Duodenal mucosa (tissue), 2 donors: ENCODE measurements around the gene FBXO27.

Source experiments
- H3K27ac ChIP-seq: one replicate; pipeline ENCODE4 v1.7.0; 2013; ENCODE audit warnings: low read depth, low read length
- H3K27me3 ChIP-seq, 2 donors: one replicate each; pipeline ENCODE4 v1.7.0; 2013; ENCODE audit warnings: low read length in 2 of 2, control low read depth in 1 of 2; ENCODE audit not compliant: insufficient read depth in 2 of 2, control insufficient read depth in 1 of 2
- H3K36me3 ChIP-seq, 2 donors: one replicate each; pipeline ENCODE4 v1.7.0; 2013; ENCODE audit warnings: low read length in 2 of 2, control low read depth in 1 of 2; ENCODE audit not compliant: insufficient read depth in 2 of 2, control insufficient read depth in 1 of 2
- H3K4me1 ChIP-seq, 2 donors: one replicate each; pipeline ENCODE4 v1.7.0; 2013; ENCODE audit warnings: low read length in 2 of 2, control low read depth in 1 of 2; ENCODE audit not compliant: insufficient read depth in 2 of 2, control insufficient read depth in 1 of 2
- H3K4me3 ChIP-seq, 2 donors: one replicate each; pipeline ENCODE4 v1.7.0; 2013; ENCODE audit warnings: low read length in 2 of 2, low read depth in 1 of 2
- H3K9ac ChIP-seq, 2 donors: one replicate each; pipeline ENCODE4 v1.7.0; 2013; ENCODE audit warnings: low read length in 2 of 2, low read depth in 1 of 2
- H3K9me3 ChIP-seq, 2 donors: one replicate each; pipeline ENCODE4 v1.7.0; 2013; ENCODE audit warnings: low read length in 2 of 2, control low read depth in 1 of 2; ENCODE audit not compliant: control insufficient read depth in 1 of 2

FBXO27 gene

DNA sequence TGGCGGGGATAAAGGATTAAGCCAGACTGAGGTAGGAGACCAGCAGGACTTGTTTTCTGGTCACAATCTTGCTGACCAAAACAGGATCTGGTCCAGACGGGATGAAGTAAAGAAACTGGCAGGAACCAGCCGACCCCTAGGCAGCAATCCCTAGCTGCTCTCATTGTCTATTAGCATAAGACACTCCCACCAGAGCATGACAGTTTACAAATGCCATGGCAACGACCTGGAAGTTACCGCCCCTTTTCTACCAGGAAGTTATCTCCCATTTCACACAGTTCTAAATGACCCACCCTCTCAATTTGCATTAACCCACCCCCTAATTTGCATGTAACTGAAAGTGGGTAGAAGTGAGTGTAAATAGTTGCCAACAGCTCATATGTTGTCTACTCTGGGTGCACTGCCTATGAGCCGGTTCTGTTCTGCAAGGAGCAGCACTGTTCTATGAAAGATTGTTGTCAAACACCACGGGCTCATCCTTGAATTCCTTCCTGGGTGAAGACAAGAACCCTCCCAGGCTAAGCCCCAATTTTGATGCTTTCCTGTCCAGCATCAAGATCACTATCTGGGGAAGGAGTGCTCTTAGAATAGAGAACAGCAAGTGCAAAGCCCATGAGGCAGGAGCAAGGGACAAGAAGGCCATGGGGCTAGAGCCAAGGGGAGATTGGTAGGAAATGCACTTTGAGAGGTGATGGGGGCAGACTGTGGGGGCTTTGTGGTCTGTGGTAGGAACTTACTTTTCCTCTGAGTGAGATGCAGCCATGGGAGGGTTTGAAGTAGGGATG, 13.9 kb upstream of the FBXO27 start:
- Histone ChIP-seq H3K9me3 (no peaks in the 10 kb centered on the region), H3K27ac (no peak overlapping the region), H3K4me3 (no peak overlapping the region), H3K27me3 (no peaks in the 10 kb centered on the region), H3K9ac (peak overlapping the region in 1 of 2 donors; percentile 22), H3K4me1 (peaks cover 9 to 13% of the 10 kb centered on the region in 2 donors), H3K36me3 (no peaks in the 10 kb centered on the region)

- Histone ChIP-seq H3K4me3 (no peak overlapping the region), H3K27me3 (no peaks in the 10 kb centered on the region), H3K27ac (no peak overlapping the region), H3K36me3 (no peaks in the 10 kb centered on the region), H3K9ac (no peak overlapping the region), H3K9me3 (no peaks in the 10 kb centered on the region), H3K4me1 (peaks cover 9 to 13% of the 10 kb centered on the region in 2 donors)
Observed at GRCh38 chr19:39045506-39045905, 13.2 kb upstream of the FBXO27 start.

GRCh38 chr19:39038098-39038497, 5.7 kb upstream of the FBXO27 start:
- Histone ChIP-seq H3K9me3 (no peaks in the 10 kb centered on the region), H3K27me3 (no peaks in the 10 kb centered on the region), H3K36me3 (no peaks in the 10 kb centered on the region), H3K4me3 (no peak overlapping the region), H3K4me1 (no peaks in the 10 kb centered on the region), H3K27ac (no peak overlapping the region), H3K9ac (no peak overlapping the region)

GRCh38 chr19:39037194-39037593, 4.8 kb upstream of the FBXO27 start:
- Histone ChIP-seq H3K9ac (no peak overlapping the region), H3K27me3 (no peaks in the 10 kb centered on the region), H3K36me3 (no peaks in the 10 kb centered on the region), H3K9me3 (no peaks in the 10 kb centered on the region), H3K27ac (no peak overlapping the region), H3K4me3 (no peak overlapping the region), H3K4me1 (no peaks in the 10 kb centered on the region)

DNA sequence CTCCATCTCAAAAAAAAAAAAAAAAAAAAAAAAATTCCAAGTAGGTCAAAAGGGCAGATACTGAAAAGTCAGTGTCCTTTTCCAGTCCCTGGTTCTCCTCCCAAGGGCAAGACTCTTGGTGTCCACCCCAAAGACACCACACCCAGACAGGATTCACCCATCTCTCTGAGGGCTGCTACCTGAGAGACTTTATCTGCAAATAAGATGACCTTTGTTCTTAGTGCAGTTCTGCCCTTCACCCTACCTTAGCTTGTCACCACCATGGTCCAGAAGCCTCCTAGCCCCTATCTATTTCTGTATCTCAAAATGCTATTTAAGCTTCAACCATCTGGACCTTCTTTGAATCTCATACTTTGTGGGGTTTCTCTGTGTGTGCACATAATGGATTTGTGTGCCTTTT, 4.2 kb upstream of the FBXO27 start:
- peaks cover 0 to 3% of the 10 kb centered on the region in 2 donors for H3K27me3 ChIP-seq
- H3K9me3 ChIP-seq: no peaks in the 10 kb centered on the region
- no peak overlapping the region for H3K4me3 ChIP-seq
- no peak overlapping the region for H3K27ac ChIP-seq
- H3K9ac ChIP-seq: no peak overlapping the region
- H3K4me1 ChIP-seq: no peaks in the 10 kb centered on the region
- no peaks in the 10 kb centered on the region for H3K36me3 ChIP-seq

- peak overlapping the region; percentile 42 for H3K27ac ChIP-seq
- peaks cover 0 to 3% of the 10 kb centered on the region in 2 donors for H3K27me3 ChIP-seq
- peak overlapping the region; percentile 25 to 47 for H3K9ac ChIP-seq
- peak overlapping the region; percentile 72 to 73 for H3K4me3 ChIP-seq
- no peaks in the 10 kb centered on the region for H3K9me3 ChIP-seq
- H3K36me3 ChIP-seq: no peaks in the 10 kb centered on the region
- peaks cover 5% of the 10 kb centered on the region in 2 donors for H3K4me1 ChIP-seq
Observed at GRCh38 chr19:39031368-39032062, 834 bp downstream of the FBXO27 start.

- Histone ChIP-seq H3K9me3 (no peaks in the 10 kb centered on the region), H3K27ac (no peak overlapping the region), H3K9ac (peak overlapping the region in 1 of 2 donors; percentile 60), H3K36me3 (no peaks in the 10 kb centered on the region), H3K27me3 (peaks cover 0 to 3% of the 10 kb centered on the region in 2 donors), H3K4me1 (peaks cover 5% of the 10 kb centered on the region in 2 donors), H3K4me3 (peak overlapping the region; percentile 62 to 72)
Observed at GRCh38 chr19:39030854-39031367, 1.4 kb downstream of the FBXO27 start.

- Histone ChIP-seq H3K9ac (no peak overlapping the region), H3K27me3 (no peaks in the 10 kb centered on the region), H3K9me3 (no peaks in the 10 kb centered on the region), H3K36me3 (no peaks in the 10 kb centered on the region), H3K27ac (no peak overlapping the region), H3K4me3 (no peak overlapping the region), H3K4me1 (no peaks in the 10 kb centered on the region)
Observed at GRCh38 chr19:39024875-39025641, 7.3 kb downstream of the FBXO27 start.

- Histone ChIP-seq H3K27ac (no peak overlapping the region), H3K9me3 (no peaks in the 10 kb centered on the region), H3K4me1 (no peaks in the 10 kb centered on the region), H3K9ac (no peak overlapping the region), H3K36me3 (no peaks in the 10 kb centered on the region), H3K27me3 (no peaks in the 10 kb centered on the region), H3K4me3 (no peak overlapping the region)
Observed at GRCh38 chr19:39021063-39021462, 11.3 kb downstream of the FBXO27 start.

DNA sequence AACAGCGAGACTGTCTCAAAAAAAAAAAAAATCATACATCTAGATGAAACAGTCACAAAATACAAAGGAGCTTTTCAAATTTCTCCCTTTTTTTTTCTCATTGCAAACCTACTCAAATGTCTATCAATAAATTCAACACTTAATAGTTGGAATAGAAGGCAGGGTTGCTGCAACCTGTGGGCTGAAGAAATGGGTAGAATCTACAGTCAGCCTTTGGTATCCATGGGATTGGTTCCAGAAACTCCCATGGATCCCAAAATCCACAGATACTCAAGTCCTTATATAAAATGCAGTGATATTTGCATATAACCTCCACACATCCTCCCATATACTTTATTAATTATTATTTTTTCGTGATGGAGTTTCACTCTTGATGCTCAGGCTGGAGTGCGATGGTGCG, 14.7 kb downstream of the FBXO27 start:
- Histone ChIP-seq H3K9me3 (no peaks in the 10 kb centered on the region), H3K9ac (no peak overlapping the region), H3K27ac (no peak overlapping the region), H3K4me1 (no peaks in the 10 kb centered on the region), H3K36me3 (no peaks in the 10 kb centered on the region), H3K27me3 (no peaks in the 10 kb centered on the region), H3K4me3 (no peak overlapping the region)
